Suprapubic skin (tissue), 4 donors: ENCODE measurements around the gene CST6. TPM values are rescaled to one million over a fixed set of nuclear protein-coding genes. Genes with fewer than 3 reads are reported as not detected.
A peak's percentile ranks its signal among the peaks of the same experiment; 100 is the strongest.

Experiments
- DNase-seq, 2 donors: peaks; one replicate each; pipeline ENCODE4 v3.0.0-alpha.2; 2019; ENCODE audit warnings: low spot score in 2 of 2
- H3K27ac ChIP-seq: fragments of 200-600 bp; sonication (generic); one replicate; pipeline ENCODE4 v1.5.1; 2019
- H3K27me3 ChIP-seq: fragments of 200-600 bp; sonication (generic); one replicate; pipeline ENCODE4 v1.5.1; 2019
- H3K36me3 ChIP-seq: fragments of 200-600 bp; sonication (generic); one replicate; pipeline ENCODE4 v1.5.1; 2019
- H3K4me1 ChIP-seq: fragments of 200-600 bp; sonication (generic); one replicate; pipeline ENCODE4 v1.5.1; 2019
- H3K4me3 ChIP-seq: fragments of 200-600 bp; sonication (generic); one replicate; pipeline ENCODE4 v1.5.1; 2019; ENCODE audit warnings: mild to moderate bottlenecking
- H3K9me3 ChIP-seq: fragments of 200-600 bp; sonication (generic); one replicate; pipeline ENCODE4 v1.5.1; 2019
- CTCF ChIP-seq, 2 donors: fragments of 200-600 bp in 1 of 2; fragments of 450-650 bp in 1 of 2; sonication (generic) in 1 of 2; IDR thresholded peaks; one replicate each; pipeline ENCODE4 v1.5.1; 2016 to 2019; ENCODE audit warnings: antibody characterized with exemption in 2 of 2, mild to moderate bottlenecking in 1 of 2, moderate library complexity in 1 of 2
- EP300 ChIP-seq: sonication (generic); formaldehyde crosslinking; IDR thresholded peaks from one replicate; pipeline ENCODE4 v1.6.1; 2017; ENCODE audit warnings: antibody characterized with exemption
- POLR2A ChIP-seq, 2 donors: fragments of 450-650 bp; IDR thresholded peaks; one replicate each; pipeline ENCODE4 v1.6.1; 2017; ENCODE audit warnings: antibody characterized with exemption in 2 of 2, mild to moderate bottlenecking in 2 of 2, moderate library complexity in 2 of 2
- POLR2AphosphoS5 ChIP-seq, 3 donors: sonication (generic); formaldehyde crosslinking; IDR thresholded peaks; one replicate each; pipeline ENCODE4 v1.6.1; 2017; ENCODE audit warnings: antibody characterized with exemption in 3 of 3
- WGBS: methylation state at CpG from one replicate; pipeline ENCODE4 v1.1.5; 2018; 5-methylcytosine and 5-hydroxymethylcytosine counted together
- total RNA-seq, 4 donors: library from RNA; depleted of rRNA; stranded (reverse); fragments of >200 nt; gene quantifications; one replicate each; pipeline ENCODE4 v1.1.0, GENCODE V29; 2016

CST6 gene
- total RNA-seq, 4 donors from 2014 or later: 48.8 to 2,556 (median 968) TPM

DNA sequence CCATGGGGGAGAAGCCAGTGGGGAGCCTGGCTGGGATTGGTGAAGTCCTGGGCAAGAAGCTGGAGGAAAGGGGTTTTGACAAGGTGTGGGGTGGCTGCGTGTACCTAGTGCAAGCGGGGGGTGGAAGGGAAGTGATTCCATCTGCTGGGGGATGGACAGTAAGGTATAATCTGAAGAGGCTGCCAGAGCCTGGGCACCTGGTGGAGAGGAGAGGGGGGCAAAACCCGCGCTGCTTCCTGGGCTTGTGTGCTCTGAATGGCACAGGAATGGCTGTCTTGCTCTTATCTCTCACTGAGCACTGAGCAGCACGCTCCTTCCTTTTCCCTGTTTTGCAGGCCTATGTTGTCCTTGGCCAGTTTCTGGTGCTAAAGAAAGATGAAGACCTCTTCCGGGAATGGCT is 8.5 kb upstream of the CST6 start:
- TF ChIP-seq CTCF (IDR thresholded peaks at IDR 0.05) (no peak), POLR2A (IDR thresholded peaks at IDR 0.05) (no peak), POLR2AphosphoS5 (IDR thresholded peaks at IDR 0.05) (no peak), EP300 (no peak)
- 73% methylated on average over 6 of the region's 6 CpGs for WGBS

GRCh38 chr11:66004186-66004585 is 7.6 kb upstream of the CST6 start:
- H3K27ac ChIP-seq: no peak overlapping the region
- peaks cover 40% of the 10 kb centered on the region for H3K4me1 ChIP-seq
- H3K36me3 ChIP-seq: peaks cover 24% of the 10 kb centered on the region
- DNase-seq: no peak
- H3K4me3 ChIP-seq: no peak overlapping the region
- no peaks in the 10 kb centered on the region for H3K27me3 ChIP-seq
- TF ChIP-seq EP300 (no peak), POLR2A (IDR thresholded peaks at IDR 0.05) (no peak), CTCF (IDR thresholded peaks at IDR 0.05) (no peak), POLR2AphosphoS5 (IDR thresholded peaks at IDR 0.05) (no peak)
- WGBS: 85% methylated on average over 2 of the region's 4 CpGs
- no peaks in the 10 kb centered on the region for H3K9me3 ChIP-seq

More for the DNA sequence above, 8.5 kb upstream of the CST6 start:
- H3K27ac ChIP-seq: peak overlapping the region; percentile 94
- DNase-seq: no peak
- H3K4me3 ChIP-seq: peak overlapping the region; percentile 81
- no peaks in the 10 kb centered on the region for H3K27me3 ChIP-seq
- peaks cover 33% of the 10 kb centered on the region for H3K36me3 ChIP-seq
- no peaks in the 10 kb centered on the region for H3K9me3 ChIP-seq
- peaks cover 33% of the 10 kb centered on the region for H3K4me1 ChIP-seq

DNA sequence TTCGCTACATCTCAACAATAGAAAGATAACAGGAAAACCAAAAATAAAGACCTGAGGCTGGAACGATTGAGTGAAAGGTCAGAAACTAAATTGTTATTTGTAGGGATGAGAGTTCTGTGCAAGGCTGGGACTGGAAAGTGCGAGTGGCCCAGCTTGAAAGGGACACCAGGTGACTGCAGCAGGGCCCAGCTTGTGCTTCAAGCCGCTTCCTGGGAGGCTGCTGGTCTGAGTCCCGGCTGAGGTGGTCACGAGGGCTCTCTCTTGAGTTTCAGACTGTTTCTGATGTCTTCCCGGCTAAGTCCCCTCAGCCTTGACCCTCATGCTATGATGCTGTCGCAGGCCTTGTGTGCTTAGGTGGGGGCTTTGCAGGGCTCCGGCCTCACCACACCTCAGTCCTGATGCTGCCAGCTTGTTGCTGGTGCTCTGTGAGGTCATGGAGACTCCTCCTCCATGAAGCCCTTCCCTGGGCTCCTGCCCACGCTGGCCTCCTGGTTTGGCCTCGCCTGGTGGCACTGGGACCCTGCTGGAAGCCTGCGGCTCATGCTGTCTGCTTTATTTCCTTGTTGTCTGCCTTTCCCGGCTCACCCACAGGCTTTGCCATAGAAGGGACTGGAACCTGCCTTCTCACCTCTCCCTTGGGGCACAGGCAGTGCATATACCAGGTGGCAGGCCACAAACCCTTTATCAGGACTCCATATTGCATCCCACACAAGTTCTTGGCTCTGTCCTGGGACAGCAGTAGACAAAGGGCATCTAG is 5.5 kb upstream of the CST6 start:
- H3K36me3 ChIP-seq: peaks cover 12% of the 10 kb centered on the region
- no peak overlapping the region for H3K27ac ChIP-seq
- H3K9me3 ChIP-seq: no peaks in the 10 kb centered on the region
- H3K4me3 ChIP-seq: no peak overlapping the region
- no peak for DNase-seq
- peaks cover 27% of the 10 kb centered on the region for H3K4me1 ChIP-seq
- peaks cover under 1% of the 10 kb centered on the region for H3K27me3 ChIP-seq
- no peak for TF ChIP-seq POLR2A (IDR thresholded peaks at IDR 0.05)
- TF ChIP-seq EP300: no peak
- no peak for TF ChIP-seq CTCF (IDR thresholded peaks at IDR 0.05)
- no peak for TF ChIP-seq POLR2AphosphoS5 (IDR thresholded peaks at IDR 0.05)
- 85% methylated on average over 13 of the region's 13 CpGs for WGBS

GRCh38 chr11:66006891-66007176 is 5.0 kb upstream of the CST6 start:
- no peak for TF ChIP-seq CTCF (IDR thresholded peaks at IDR 0.05)
- no peak for TF ChIP-seq POLR2AphosphoS5 (IDR thresholded peaks at IDR 0.05)
- no peak for TF ChIP-seq POLR2A (IDR thresholded peaks at IDR 0.05)
- TF ChIP-seq EP300: no peak
- H3K27ac ChIP-seq: no peak overlapping the region
- H3K27me3 ChIP-seq: peaks cover 6% of the 10 kb centered on the region
- H3K36me3 ChIP-seq: peaks cover 12% of the 10 kb centered on the region
- H3K4me1 ChIP-seq: peaks cover 31% of the 10 kb centered on the region
- WGBS: no CpG with 5 or more reads among the region's 4 CpGs
- no peaks in the 10 kb centered on the region for H3K9me3 ChIP-seq
- DNase-seq: no peak
- no peak overlapping the region for H3K4me3 ChIP-seq

DNA sequence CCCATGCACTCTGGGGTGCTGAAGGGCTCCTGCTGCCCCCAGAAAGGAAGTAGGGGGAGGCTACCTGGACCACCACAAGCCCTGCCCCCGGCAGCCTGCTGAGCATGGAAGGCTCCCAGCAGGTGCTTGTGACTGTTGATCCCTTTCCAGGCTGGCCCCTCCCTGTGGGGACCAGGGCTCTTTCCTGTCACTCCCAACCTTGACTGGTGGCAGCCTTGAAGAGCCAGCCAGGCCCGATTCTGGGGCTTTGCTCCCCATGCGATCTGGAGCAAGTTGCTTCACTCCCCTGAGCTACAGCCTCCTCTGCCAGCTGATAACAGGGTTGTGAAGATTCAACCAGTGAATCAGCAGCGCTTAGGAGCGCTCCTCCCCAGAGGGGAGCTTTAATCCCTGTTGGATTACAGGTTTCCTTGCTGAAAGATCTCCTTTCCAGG is 4.6 kb upstream of the CST6 start:
- no peak for DNase-seq
- Histone ChIP-seq H3K36me3 (peaks cover 12% of the 10 kb centered on the region), H3K4me1 (peaks cover 35% of the 10 kb centered on the region), H3K27ac (no peak overlapping the region), H3K9me3 (no peaks in the 10 kb centered on the region), H3K4me3 (no peak overlapping the region), H3K27me3 (peaks cover 10% of the 10 kb centered on the region)
- 60% methylated on average over 3 of the region's 5 CpGs for WGBS
- no peak for TF ChIP-seq POLR2A (IDR thresholded peaks at IDR 0.05)
- no peak for TF ChIP-seq POLR2AphosphoS5 (IDR thresholded peaks at IDR 0.05)
- TF ChIP-seq EP300: no peak
- no peak for TF ChIP-seq CTCF (IDR thresholded peaks at IDR 0.05)
